MCF 10A (cell line): ENCODE measurements around the gene FFAR2. TPM values are rescaled to one million over a fixed set of nuclear protein-coding genes. Genes with fewer than 3 reads are reported as not detected.

Source experiments
- BruUV-seq: library from RNA; stranded (reverse); fragments of 400-500 nt; replicated peaks from 2 replicates; lab custom pipeline; 2021; lab: Mats Ljungman, UMichigan
- CTCF ChIA-PET: fragments of 300-600 bp; sonication (Branson Sonifier 250); formaldehyde crosslinking; extraction: SDS; loops from one replicate; lab custom pipeline; 2021; ENCODE audit warnings: antibody characterized with exemption, inconsistent platforms; lab: Yijun Ruan, JAX
- POLR2A ChIA-PET: fragments of 300-600, 350-650 bp; sonication (Branson Sonifier 250); formaldehyde crosslinking; extraction: SDS; loops from one replicate; lab custom pipeline; 2020; ENCODE audit warnings: antibody characterized with exemption, inconsistent platforms; lab: Yijun Ruan, JAX
- DNase-seq: peaks from one replicate; pipeline ENCODE4 v3.0.0-alpha.2; 2018; ENCODE audit not compliant: unreplicated experiment
- H3K27ac Mint-ChIP-seq: one replicate; pipeline ENCODE4 v1.8.0; 2022; ENCODE audit warnings: mild to moderate bottlenecking, low read depth, mixed read lengths; ENCODE audit not compliant: unreplicated experiment
- H3K27me3 Mint-ChIP-seq: one replicate; pipeline ENCODE4 v1.8.0; 2022; ENCODE audit warnings: mixed read lengths; ENCODE audit not compliant: insufficient read depth, unreplicated experiment
- H3K36me3 Mint-ChIP-seq: one replicate; pipeline ENCODE4 v1.8.0; 2022; ENCODE audit warnings: mild to moderate bottlenecking, moderate library complexity, mixed read lengths; ENCODE audit not compliant: insufficient read depth, unreplicated experiment
- H3K4me1 Mint-ChIP-seq: one replicate; pipeline ENCODE4 v1.8.0; 2022; ENCODE audit warnings: mixed read lengths; ENCODE audit not compliant: insufficient read depth, unreplicated experiment
- H3K4me3 Mint-ChIP-seq: one replicate; pipeline ENCODE4 v1.8.0; 2022; ENCODE audit warnings: mild to moderate bottlenecking, moderate library complexity, mixed read lengths; ENCODE audit not compliant: unreplicated experiment
- H3K9me3 Mint-ChIP-seq: one replicate; pipeline ENCODE4 v1.8.0; 2022; ENCODE audit warnings: mixed read lengths; ENCODE audit not compliant: unreplicated experiment
- intact Hi-C: fragments of 100-400 bp; cut with micrococcal nuclease; formaldehyde crosslinking; loops from 2 replicates; pipeline ENCODE4 v1.14.1; 2022
- total RNA-seq: library from RNA; stranded (reverse); gene quantifications from 2 replicates; pipeline ENCODE4 v1.2.3, GENCODE V29; 2022
- TF ChIP-seq, protein P1 (sequence below): fragments of 200-600 bp; IDR thresholded peaks from one replicate; pipeline ENCODE4 v1.8.0; 2022; ENCODE audit warnings: antibody characterized with exemption, mild to moderate bottlenecking; ENCODE audit not compliant: unreplicated experiment

The FFAR2 gene
- total RNA-seq, 1 experiment from 2014 or later: not detected

DNA sequence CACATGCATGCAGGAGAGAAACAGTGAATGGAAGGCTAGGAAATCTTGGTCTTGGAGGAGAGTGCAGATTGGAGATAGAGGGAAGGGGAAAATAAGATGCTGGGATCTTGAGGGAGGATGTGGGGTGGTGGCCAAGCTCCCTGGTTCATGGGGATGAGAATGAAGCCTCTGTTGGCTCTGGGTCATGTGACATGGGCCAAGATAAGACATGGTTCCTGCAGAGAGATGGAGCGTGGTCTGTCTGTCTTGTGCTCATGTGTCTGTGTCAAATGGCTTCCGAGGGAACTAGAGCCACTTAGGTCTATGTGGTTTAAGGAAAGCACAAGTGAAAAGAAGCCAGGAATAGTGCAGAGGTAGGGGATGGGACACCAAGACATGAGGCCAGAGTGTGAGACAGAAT lies 30.8 kb upstream of the FFAR2 start:
- Mint-ChIP-seq H3K4me3 (no peak overlapping the region), H3K4me1 (no peaks in the 10 kb centered on the region), H3K27ac (no peak overlapping the region), H3K9me3 (no peaks in the 10 kb centered on the region), H3K36me3 (no peaks in the 10 kb centered on the region), H3K27me3 (peaks cover 73% of the 10 kb centered on the region)
- no peak for DNase-seq
- intact Hi-C loops: no loop called here
- ChIA-PET POLR2A (interaction anchor here (0.5 kb wide), 1 partner anchor 272 kb away, joined by 3 read pairs; no protein-coding TSS in a partner anchor), CTCF (interaction anchor here (1.0 to 1.6 kb wide), 2 partner anchors 65 to 93 kb away, joined by 4 to 11 read pairs; no protein-coding TSS in a partner anchor)
- TF ChIP-seq, protein P1, sequence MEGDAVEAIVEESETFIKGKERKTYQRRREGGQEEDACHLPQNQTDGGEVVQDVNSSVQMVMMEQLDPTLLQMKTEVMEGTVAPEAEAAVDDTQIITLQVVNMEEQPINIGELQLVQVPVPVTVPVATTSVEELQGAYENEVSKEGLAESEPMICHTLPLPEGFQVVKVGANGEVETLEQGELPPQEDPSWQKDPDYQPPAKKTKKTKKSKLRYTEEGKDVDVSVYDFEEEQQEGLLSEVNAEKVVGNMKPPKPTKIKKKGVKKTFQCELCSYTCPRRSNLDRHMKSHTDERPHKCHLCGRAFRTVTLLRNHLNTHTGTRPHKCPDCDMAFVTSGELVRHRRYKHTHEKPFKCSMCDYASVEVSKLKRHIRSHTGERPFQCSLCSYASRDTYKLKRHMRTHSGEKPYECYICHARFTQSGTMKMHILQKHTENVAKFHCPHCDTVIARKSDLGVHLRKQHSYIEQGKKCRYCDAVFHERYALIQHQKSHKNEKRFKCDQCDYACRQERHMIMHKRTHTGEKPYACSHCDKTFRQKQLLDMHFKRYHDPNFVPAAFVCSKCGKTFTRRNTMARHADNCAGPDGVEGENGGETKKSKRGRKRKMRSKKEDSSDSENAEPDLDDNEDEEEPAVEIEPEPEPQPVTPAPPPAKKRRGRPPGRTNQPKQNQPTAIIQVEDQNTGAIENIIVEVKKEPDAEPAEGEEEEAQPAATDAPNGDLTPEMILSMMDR: no peak
- BruUV-seq: no TSS peak

DNA sequence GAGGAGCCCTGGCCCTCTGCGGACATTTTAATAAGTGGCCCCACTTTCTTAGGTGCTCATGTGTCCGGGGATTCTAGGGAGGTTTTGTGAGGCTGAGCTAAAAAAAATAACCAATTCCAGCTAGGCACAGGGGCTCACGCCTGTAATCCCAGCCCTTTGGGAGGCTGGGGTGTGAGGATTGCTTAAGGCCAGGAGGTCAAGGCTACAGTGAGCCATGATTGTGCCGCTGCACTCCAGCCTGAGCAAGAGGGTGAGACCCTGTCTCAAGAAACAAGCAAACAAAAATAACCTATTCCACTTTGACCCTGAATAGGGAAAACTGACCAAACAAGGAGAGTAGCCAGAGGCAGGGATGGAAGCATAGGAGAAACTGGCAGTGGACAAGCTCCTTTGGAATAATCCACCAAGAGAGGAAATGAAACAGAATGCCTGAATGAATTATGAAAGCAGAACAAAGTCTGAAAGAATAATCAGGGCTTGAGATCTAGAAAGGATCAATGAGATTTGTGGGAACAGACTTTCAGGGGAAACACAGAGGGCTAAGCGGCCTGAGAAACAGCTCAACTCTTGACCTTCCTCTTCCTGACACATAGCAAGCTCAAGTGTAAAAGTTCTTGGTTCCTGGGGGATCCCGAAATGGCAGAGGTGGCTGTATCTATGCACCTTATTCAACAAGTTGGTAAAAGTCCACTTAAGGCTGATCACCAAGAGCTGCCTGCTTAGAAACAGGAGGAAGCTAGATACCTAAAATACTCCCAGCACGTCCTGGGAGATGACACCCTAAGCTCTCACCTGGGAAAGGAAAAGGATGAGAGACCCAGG lies 30.1 kb upstream of the FFAR2 start:
- Mint-ChIP-seq H3K27ac (no peak overlapping the region), H3K4me3 (no peak overlapping the region), H3K27me3 (peaks cover 70% of the 10 kb centered on the region), H3K4me1 (no peaks in the 10 kb centered on the region), H3K9me3 (no peaks in the 10 kb centered on the region), H3K36me3 (no peaks in the 10 kb centered on the region)
- TF ChIP-seq, protein P1: no peak
- BruUV-seq: no TSS peak
- no peak for DNase-seq
- POLR2A ChIA-PET: interaction anchor here (1.6 kb wide), 1 partner anchor 9 kb away, joined by 3 read pairs; no protein-coding TSS in a partner anchor
- CTCF ChIA-PET: interaction anchor here (0.5 to 1.6 kb wide), 4 partner anchors 56 to 93 kb away, joined by 3 to 11 read pairs (median 4); no protein-coding TSS in a partner anchor
- intact Hi-C loops: no loop called here

DNA sequence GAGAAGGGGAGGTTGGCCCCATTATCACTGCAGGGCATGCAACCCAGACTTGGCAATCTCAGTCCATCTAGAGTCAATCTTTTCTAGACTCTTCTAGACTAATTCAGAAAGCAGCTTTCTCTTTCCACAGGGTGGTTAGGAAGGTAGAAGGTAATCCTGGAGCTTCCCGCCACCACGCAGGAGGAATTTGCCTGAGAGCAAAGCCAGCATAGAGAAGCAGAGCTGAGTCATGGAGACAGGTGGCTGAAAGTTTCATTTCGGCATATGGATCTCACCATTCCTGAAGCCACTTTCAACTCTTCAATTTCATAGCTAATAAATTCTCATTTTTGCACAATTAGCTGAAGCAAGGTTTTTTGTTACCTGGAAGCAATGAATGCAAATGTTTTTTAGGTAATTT lies 29.0 kb upstream of the FFAR2 start:
- ChIA-PET POLR2A (interaction anchor here (1.6 kb wide), 1 partner anchor 11 kb away, joined by 3 read pairs; no protein-coding TSS in a partner anchor), CTCF (interaction anchor here (0.6 to 0.7 kb wide), 3 partner anchors 20 to 336 kb away, joined by 3 read pairs; no protein-coding TSS in a partner anchor)
- no peak for DNase-seq
- intact Hi-C loops: no loop called here
- BruUV-seq: no TSS peak
- Mint-ChIP-seq H3K27ac (no peak overlapping the region), H3K27me3 (peaks cover 59% of the 10 kb centered on the region), H3K4me3 (no peak overlapping the region), H3K4me1 (no peaks in the 10 kb centered on the region), H3K9me3 (no peaks in the 10 kb centered on the region), H3K36me3 (no peaks in the 10 kb centered on the region)
- TF ChIP-seq, protein P1: no peak

DNA sequence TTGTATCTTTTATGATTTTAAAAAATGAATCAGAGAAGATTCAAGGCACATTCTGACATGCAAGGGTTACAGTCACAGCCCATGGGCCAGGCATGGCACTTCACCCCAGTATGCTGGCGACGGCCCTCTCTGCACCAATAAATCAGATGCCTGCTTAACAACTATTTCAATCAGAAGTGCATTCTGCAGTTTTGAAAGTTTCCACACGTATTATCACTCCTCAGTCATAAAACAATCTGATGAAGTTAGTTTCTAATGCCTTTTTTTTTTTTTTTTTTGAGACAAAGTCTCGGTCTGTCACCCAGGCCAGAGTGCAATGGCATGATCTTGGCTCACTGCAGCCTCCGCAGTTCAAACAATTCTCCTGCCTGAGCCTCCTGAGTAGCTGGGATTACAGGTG lies 28.3 kb upstream of the FFAR2 start:
- Mint-ChIP-seq H3K4me3 (no peak overlapping the region), H3K27me3 (peaks cover 53% of the 10 kb centered on the region), H3K9me3 (no peaks in the 10 kb centered on the region), H3K27ac (no peak overlapping the region), H3K36me3 (no peaks in the 10 kb centered on the region), H3K4me1 (no peaks in the 10 kb centered on the region)
- intact Hi-C loops: loop anchor here (1.0 kb wide), 1 partner anchor 48 kb away; no protein-coding TSS in a partner anchor
- TF ChIP-seq, protein P1: no peak
- no TSS peak for BruUV-seq
- no peak for DNase-seq
- POLR2A ChIA-PET: no interaction called here
- CTCF ChIA-PET: interaction anchor here (0.6 to 1.4 kb wide), 4 partner anchors 20 to 69 kb away, joined by 3 to 7 read pairs (median 4); no protein-coding TSS in a partner anchor
